ENCODE measurements around the gene SLITRK5.

DNA sequence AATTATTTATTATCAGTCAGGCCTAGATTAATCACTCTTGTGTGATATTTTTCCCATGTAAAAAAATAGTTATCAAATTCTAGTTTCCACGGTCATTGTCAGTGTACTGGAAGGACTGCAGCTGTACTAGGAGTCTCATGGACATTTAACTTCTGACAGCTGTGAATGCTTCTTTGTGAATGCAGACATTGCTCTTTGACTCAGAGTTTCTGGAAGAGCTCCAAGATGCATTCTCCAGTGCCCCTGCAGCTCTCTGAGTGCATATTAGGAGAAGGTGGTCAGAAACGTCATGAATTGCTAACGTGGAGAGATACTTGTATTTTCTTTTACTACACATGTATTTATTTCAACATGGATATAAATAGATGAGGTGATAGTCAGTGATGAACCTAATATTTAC, 9.7 kb upstream of the SLITRK5 start:
- TF ChIP-seq CTCF (IDR thresholded peaks at IDR 0.05) (no peak), POLR2A (IDR thresholded peaks at IDR 0.05) (no peak)
